SK-N-SH treated with all-trans-retinoic acid at 6 μM for 48 hours (cell line): ENCODE results near the gene MYCBPAP.

Experiments
- ATAC-seq: fragments of 200-7000 bp; cut with Tn5 transposase; 3 replicates; pipeline ENCODE4 v1.9.1; 2020; ENCODE audit warnings: mild to moderate bottlenecking, moderate library complexity
- BACH2 ChIP-seq: fragments of 250-450 bp; sonication (Bioruptor Pico); IDR thresholded peaks from 2 replicates; pipeline ENCODE4 v1.9.0; 2021; ENCODE audit warnings: mild to moderate bottlenecking, borderline replicate concordance
- CSDC2 ChIP-seq: fragments of 250-450 bp; sonication (Bioruptor Pico); IDR thresholded peaks from 2 replicates; pipeline ENCODE4 v1.5.0; 2020; ENCODE audit warnings: mild to moderate bottlenecking, moderate library complexity
- GLIS3 ChIP-seq: fragments of 250-450 bp; sonication (Bioruptor Pico); IDR thresholded peaks from 2 replicates; pipeline ENCODE4 v1.5.0; 2020; ENCODE audit warnings: mild to moderate bottlenecking, moderate library complexity
- ISL1 ChIP-seq: fragments of 250-450 bp; sonication (Bioruptor Pico); IDR thresholded peaks from 2 replicates; pipeline ENCODE4 v2.1.2; 2022; ENCODE audit warnings: mild to moderate bottlenecking, moderate library complexity
- OSR1 ChIP-seq: fragments of 250-450 bp; sonication (Bioruptor Pico); IDR thresholded peaks from 2 replicates; pipeline ENCODE4 v1.8.0; 2022; ENCODE audit warnings: moderate library complexity, mild to moderate bottlenecking, inconsistent platforms
- PPARA ChIP-seq: fragments of 250-450 bp; sonication (Bioruptor Pico); IDR thresholded peaks from 2 replicates; pipeline ENCODE4 v1.5.0; 2020; ENCODE audit warnings: mild to moderate bottlenecking, borderline replicate concordance
- RARB ChIP-seq: fragments of 250-450 bp; sonication (Bioruptor Pico); IDR thresholded peaks from 2 replicates; pipeline ENCODE4 v1.8.0; 2021; ENCODE audit warnings: mild to moderate bottlenecking, moderate library complexity
- SNAI2 ChIP-seq: fragments of 250-450 bp; sonication (Bioruptor Pico); IDR thresholded peaks from 2 replicates; pipeline ENCODE4 v1.5.0; 2020; ENCODE audit warnings: mild to moderate bottlenecking, moderate library complexity
- TCF4 ChIP-seq: fragments of 250-450 bp; sonication (Bioruptor Pico); IDR thresholded peaks from 2 replicates; pipeline ENCODE4 v1.8.0; 2021; ENCODE audit warnings: mild to moderate bottlenecking, moderate library complexity, borderline replicate concordance
- ZC3H10 ChIP-seq: fragments of 250-450 bp; sonication (Bioruptor Pico); IDR thresholded peaks from 2 replicates; pipeline ENCODE4 v1.5.1; 2021; ENCODE audit warnings: mild to moderate bottlenecking, moderate library complexity
- ZFP3 ChIP-seq: fragments of 250-450 bp; sonication (Bioruptor Pico); IDR thresholded peaks from 2 replicates; pipeline ENCODE4 v1.5.0; 2020; ENCODE audit warnings: mild to moderate bottlenecking, moderate library complexity
- ZFP30 ChIP-seq: fragments of 450-650 bp; formaldehyde crosslinking; IDR thresholded peaks from 2 replicates; pipeline ENCODE4 v1.5.0; 2022; ENCODE audit warnings: mild to moderate bottlenecking, moderate library complexity
- ZNF565 ChIP-seq: fragments of 450-650 bp; formaldehyde crosslinking; conservative IDR thresholded peaks from 2 replicates; pipeline ENCODE4 v1.5.0; 2020; ENCODE audit warnings: low read depth, mild to moderate bottlenecking, moderate library complexity
- ZNF70 ChIP-seq: fragments of 450-650 bp; formaldehyde crosslinking; IDR thresholded peaks from 2 replicates; pipeline ENCODE4 v1.5.0; 2020; ENCODE audit warnings: mild to moderate bottlenecking, moderate library complexity
- ZNF8 ChIP-seq: fragments of 450-650 bp; formaldehyde crosslinking; IDR thresholded peaks from 2 replicates; pipeline ENCODE4 v1.5.0; 2020; ENCODE audit warnings: mild to moderate bottlenecking, moderate library complexity
- TF ChIP-seq, protein P1 (sequence below): fragments of 250-450 bp; sonication (Bioruptor Pico); IDR thresholded peaks from 2 replicates; pipeline ENCODE4 v1.5.1; 2021; ENCODE audit warnings: mild to moderate bottlenecking, moderate library complexity
- TF ChIP-seq, protein P2 (sequence below): fragments of 250-450 bp; sonication (Bioruptor Pico); IDR thresholded peaks from 2 replicates; pipeline ENCODE4 v1.8.0; 2021; ENCODE audit warnings: low read depth, mild to moderate bottlenecking, moderate library complexity, borderline replicate concordance
- TF ChIP-seq, protein P3 (sequence below): fragments of 250-450 bp; sonication (Bioruptor Pico); IDR thresholded peaks from 2 replicates; pipeline ENCODE4 v1.8.0; 2020; ENCODE audit warnings: mild to moderate bottlenecking, moderate library complexity, borderline replicate concordance
- TF ChIP-seq, protein P4 (sequence below): fragments of 250-450 bp; sonication (Bioruptor Pico); IDR thresholded peaks from 2 replicates; pipeline ENCODE4 v1.5.0; 2020; ENCODE audit warnings: mild to moderate bottlenecking, moderate library complexity

MYCBPAP gene

DNA sequence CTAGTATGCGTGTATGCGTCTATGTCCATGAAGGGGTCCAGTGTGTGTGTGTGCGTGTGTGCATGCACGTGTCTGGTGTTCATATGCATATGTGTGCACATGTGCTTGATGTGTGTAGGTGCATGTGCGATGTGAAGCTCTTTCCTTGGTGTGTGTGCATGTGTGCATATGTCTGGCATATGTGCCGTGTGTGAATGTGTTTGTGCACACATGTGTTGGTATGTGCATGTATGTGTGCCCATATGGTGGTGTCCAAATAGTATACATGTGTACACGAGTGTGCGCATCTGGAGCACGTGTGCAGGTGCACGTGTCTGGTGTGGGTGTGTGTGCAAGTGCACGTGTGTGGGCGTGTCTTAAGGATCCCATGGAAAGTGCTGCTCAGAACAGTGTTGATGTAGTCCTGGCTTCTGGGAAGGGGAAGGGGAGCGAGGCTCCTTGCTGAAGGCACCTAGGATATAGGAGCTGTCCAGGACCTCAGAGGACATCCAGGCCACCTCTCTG is 69.3 kb downstream of the MYCBPAP start:
- TF ChIP-seq PPARA (CRISPR knock-in tag) (no peak), ZNF70 (CRISPR knock-in tag) (no peak), TCF4 (CRISPR knock-in tag) (no peak), RARB (CRISPR knock-in tag) (no peak), ISL1 (CRISPR knock-in tag) (no peak), ZNF8 (CRISPR knock-in tag) (no peak), ZFP30 (CRISPR knock-in tag) (no peak), ZC3H10 (CRISPR knock-in tag) (no peak), GLIS3 (CRISPR knock-in tag) (no peak), OSR1 (CRISPR knock-in tag) (no peak), CSDC2 (CRISPR knock-in tag) (no peak), BACH2 (CRISPR knock-in tag) (no peak), ZFP3 (CRISPR knock-in tag) (no peak), SNAI2 (CRISPR knock-in tag) (no peak)
- TF ChIP-seq, protein P1, sequence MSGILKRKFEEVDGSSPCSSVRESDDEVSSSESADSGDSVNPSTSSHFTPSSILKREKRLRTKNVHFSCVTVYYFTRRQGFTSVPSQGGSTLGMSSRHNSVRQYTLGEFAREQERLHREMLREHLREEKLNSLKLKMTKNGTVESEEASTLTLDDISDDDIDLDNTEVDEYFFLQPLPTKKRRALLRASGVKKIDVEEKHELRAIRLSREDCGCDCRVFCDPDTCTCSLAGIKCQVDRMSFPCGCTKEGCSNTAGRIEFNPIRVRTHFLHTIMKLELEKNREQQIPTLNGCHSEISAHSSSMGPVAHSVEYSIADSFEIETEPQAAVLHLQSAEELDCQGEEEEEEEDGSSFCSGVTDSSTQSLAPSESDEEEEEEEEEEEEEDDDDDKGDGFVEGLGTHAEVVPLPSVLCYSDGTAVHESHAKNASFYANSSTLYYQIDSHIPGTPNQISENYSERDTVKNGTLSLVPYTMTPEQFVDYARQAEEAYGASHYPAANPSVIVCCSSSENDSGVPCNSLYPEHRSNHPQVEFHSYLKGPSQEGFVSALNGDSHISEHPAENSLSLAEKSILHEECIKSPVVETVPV = no peak
- TF ChIP-seq, protein P2, sequence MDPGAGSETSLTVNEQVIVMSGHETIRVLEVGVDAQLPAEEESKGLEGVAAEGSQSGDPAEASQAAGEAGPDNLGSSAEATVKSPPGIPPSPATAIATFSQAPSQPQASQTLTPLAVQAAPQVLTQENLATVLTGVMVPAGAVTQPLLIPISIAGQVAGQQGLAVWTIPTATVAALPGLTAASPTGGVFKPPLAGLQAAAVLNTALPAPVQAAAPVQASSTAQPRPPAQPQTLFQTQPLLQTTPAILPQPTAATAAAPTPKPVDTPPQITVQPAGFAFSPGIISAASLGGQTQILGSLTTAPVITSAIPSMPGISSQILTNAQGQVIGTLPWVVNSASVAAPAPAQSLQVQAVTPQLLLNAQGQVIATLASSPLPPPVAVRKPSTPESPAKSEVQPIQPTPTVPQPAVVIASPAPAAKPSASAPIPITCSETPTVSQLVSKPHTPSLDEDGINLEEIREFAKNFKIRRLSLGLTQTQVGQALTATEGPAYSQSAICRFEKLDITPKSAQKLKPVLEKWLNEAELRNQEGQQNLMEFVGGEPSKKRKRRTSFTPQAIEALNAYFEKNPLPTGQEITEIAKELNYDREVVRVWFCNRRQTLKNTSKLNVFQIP (CRISPR knock-in tag) = no peak
- TF ChIP-seq, protein P3, sequence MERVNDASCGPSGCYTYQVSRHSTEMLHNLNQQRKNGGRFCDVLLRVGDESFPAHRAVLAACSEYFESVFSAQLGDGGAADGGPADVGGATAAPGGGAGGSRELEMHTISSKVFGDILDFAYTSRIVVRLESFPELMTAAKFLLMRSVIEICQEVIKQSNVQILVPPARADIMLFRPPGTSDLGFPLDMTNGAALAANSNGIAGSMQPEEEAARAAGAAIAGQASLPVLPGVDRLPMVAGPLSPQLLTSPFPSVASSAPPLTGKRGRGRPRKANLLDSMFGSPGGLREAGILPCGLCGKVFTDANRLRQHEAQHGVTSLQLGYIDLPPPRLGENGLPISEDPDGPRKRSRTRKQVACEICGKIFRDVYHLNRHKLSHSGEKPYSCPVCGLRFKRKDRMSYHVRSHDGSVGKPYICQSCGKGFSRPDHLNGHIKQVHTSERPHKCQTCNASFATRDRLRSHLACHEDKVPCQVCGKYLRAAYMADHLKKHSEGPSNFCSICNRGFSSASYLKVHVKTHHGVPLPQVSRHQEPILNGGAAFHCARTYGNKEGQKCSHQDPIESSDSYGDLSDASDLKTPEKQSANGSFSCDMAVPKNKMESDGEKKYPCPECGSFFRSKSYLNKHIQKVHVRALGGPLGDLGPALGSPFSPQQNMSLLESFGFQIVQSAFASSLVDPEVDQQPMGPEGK (CRISPR knock-in tag) = no peak
- no peak for ATAC-seq

DNA sequence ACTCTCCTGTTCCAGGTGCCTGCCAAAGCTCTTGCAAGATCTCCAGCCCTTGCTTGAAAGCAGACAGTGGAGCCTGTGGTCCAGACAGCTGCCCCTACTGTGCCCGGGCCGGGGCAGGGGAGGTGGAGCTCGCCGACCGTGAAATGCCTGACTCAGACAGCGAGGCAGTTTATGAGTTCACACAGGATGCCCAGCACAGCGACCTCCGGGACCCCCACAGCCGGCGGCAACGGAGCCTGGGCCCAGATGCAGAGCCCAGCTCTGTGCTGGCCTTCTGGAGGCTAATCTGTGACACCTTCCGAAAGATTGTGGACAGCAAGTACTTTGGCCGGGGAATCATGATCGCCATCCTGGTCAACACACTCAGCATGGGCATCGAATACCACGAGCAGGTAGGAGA is 69.9 kb downstream of the MYCBPAP start:
- no peak for ATAC-seq
- TF ChIP-seq, protein P3 (CRISPR knock-in tag) = no peak
- no peak for TF ChIP-seq ZNF565 (CRISPR knock-in tag)
- TF ChIP-seq GLIS3 (CRISPR knock-in tag) = no peak
- TF ChIP-seq, protein P1 = no peak
- TF ChIP-seq RARB (CRISPR knock-in tag) = no peak
- no peak for TF ChIP-seq PPARA (CRISPR knock-in tag)
- TF ChIP-seq ZC3H10 (CRISPR knock-in tag) = no peak
- TF ChIP-seq, protein P2 (CRISPR knock-in tag) = no peak
- TF ChIP-seq, protein P4, sequence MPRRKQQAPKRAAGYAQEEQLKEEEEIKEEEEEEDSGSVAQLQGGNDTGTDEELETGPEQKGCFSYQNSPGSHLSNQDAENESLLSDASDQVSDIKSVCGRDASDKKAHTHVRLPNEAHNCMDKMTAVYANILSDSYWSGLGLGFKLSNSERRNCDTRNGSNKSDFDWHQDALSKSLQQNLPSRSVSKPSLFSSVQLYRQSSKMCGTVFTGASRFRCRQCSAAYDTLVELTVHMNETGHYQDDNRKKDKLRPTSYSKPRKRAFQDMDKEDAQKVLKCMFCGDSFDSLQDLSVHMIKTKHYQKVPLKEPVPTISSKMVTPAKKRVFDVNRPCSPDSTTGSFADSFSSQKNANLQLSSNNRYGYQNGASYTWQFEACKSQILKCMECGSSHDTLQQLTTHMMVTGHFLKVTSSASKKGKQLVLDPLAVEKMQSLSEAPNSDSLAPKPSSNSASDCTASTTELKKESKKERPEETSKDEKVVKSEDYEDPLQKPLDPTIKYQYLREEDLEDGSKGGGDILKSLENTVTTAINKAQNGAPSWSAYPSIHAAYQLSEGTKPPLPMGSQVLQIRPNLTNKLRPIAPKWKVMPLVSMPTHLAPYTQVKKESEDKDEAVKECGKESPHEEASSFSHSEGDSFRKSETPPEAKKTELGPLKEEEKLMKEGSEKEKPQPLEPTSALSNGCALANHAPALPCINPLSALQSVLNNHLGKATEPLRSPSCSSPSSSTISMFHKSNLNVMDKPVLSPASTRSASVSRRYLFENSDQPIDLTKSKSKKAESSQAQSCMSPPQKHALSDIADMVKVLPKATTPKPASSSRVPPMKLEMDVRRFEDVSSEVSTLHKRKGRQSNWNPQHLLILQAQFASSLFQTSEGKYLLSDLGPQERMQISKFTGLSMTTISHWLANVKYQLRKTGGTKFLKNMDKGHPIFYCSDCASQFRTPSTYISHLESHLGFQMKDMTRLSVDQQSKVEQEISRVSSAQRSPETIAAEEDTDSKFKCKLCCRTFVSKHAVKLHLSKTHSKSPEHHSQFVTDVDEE (CRISPR knock-in tag) = no peak
- no peak for TF ChIP-seq ZFP3 (CRISPR knock-in tag)
- TF ChIP-seq CSDC2 (CRISPR knock-in tag) = no peak
